HCT116 (cell line): ENCODE measurements around the gene SLC23A3. TPM values are rescaled to one million over a fixed set of nuclear protein-coding genes. Genes with fewer than 3 reads are reported as not detected.

Source experiments
- ATAC-seq: fragments of 200-7000 bp; cut with Tn5 transposase; 2 replicates; pipeline ENCODE4 v1.9.1; 2020; ENCODE audit warnings: mild to moderate bottlenecking, moderate library complexity
- BruUV-seq: library from RNA; stranded (reverse); fragments of 400-500 nt; replicated peaks from 2 replicates; lab custom pipeline; 2021; lab: Mats Ljungman, UMichigan
- CTCF ChIA-PET: fragments of 300-600 bp; sonication (Branson Sonifier 250); formaldehyde crosslinking; loops from one replicate; lab custom pipeline; 2021; ENCODE audit warnings: antibody characterized with exemption; lab: Charles Lee
- POLR2A ChIA-PET: fragments of 300-600, 350-600 bp; sonication (Branson Sonifier 250); formaldehyde crosslinking; loops from one replicate; lab custom pipeline; 2021; ENCODE audit warnings: antibody characterized with exemption; lab: Charles Lee
- RAD21 ChIA-PET, 2 experiments: fragments of 300-600 bp; sonication (Branson Sonifier 250); formaldehyde crosslinking; loops; one replicate each; lab custom pipeline; 2023; ENCODE audit warnings: low total read pairs in 2 of 2; ENCODE audit not compliant: uncharacterized antibody in 2 of 2, unreplicated experiment in 2 of 2, low non-redundant PET in 1 of 2; lab: Charles Lee
- DNase-seq: peaks from one replicate; pipeline ENCODE4 v3.0.0-alpha.2; 2010; ENCODE audit warnings: low read depth, low spot score
- H2AFZ ChIP-seq: fragments of 200-600 bp; shearing (Covaris generic), sonication (generic); 2 replicates; pipeline ENCODE4 v1.6.1; 2017; ENCODE audit warnings: low read depth, mixed run types, mixed read lengths, antibody characterized with exemption, low read length; ENCODE audit not compliant: poor library complexity, severe bottlenecking
- H3K27ac ChIP-seq: 2 replicates; pipeline ENCODE4 v1.5.1; 2012; ENCODE audit warnings: low read depth, low read length
- H3K27me3 ChIP-seq: fragments of 200-600 bp; sonication (generic); 2 replicates; pipeline ENCODE4 v1.6.1; 2016; ENCODE audit warnings: mixed run types, low read length, mixed read lengths; ENCODE audit not compliant: insufficient read depth
- H3K36me3 ChIP-seq, 2 experiments: fragments of 200-500 bp in 1 of 2; fragments of 200-600 bp in 1 of 2; sonication (Bioruptor generic) in 1 of 2; sonication (generic) in 1 of 2; 2 replicates each; pipeline versions ENCODE4 v1.5.1 to v1.6.1; 2014 to 2016; ENCODE audit warnings: low read length in 2 of 2, inconsistent platforms in 1 of 2, mixed read lengths in 1 of 2, mixed run types in 1 of 2; ENCODE audit not compliant: insufficient read depth in 2 of 2, control insufficient read depth in 1 of 2
- H3K4me1 ChIP-seq, 2 experiments: fragments of 200-600 bp in 1 of 2; sonication (generic) in 1 of 2; 2 replicates each; pipeline versions ENCODE4 v1.5.1 to v1.6.1; 2012 to 2017; ENCODE audit warnings: low read length in 2 of 2, inconsistent platforms in 1 of 2, mild to moderate bottlenecking in 1 of 2, mixed read lengths in 1 of 2, mixed run types in 1 of 2, moderate library complexity in 1 of 2; ENCODE audit not compliant: insufficient read depth in 2 of 2, control insufficient read depth in 1 of 2
- H3K4me2 ChIP-seq: fragments of 200-600 bp; sonication (generic); 2 replicates; pipeline ENCODE4 v1.6.1; 2017; ENCODE audit warnings: mixed run types, low read length, mixed read lengths
- H3K4me3 ChIP-seq, 2 experiments: fragments of 200-600 bp in 1 of 2; sonication (generic) in 1 of 2; replicated peaks in 1 of 2; 2 replicates each; pipeline ENCODE4 v1.5.1; 2011 to 2016; ENCODE audit warnings: low read length in 2 of 2, control low read depth in 1 of 2, low read depth in 1 of 2, mild to moderate bottlenecking in 1 of 2, mixed read lengths in 1 of 2, mixed run types in 1 of 2
- H3K79me2 ChIP-seq: fragments of 200-600 bp; sonication (generic); 2 replicates; pipeline ENCODE4 v1.6.1; 2017; ENCODE audit warnings: mild to moderate bottlenecking, mixed run types, low read length, moderate library complexity, mixed read lengths; ENCODE audit not compliant: insufficient read depth
- H3K9ac ChIP-seq: fragments of 200-600 bp; sonication (generic); 2 replicates; pipeline ENCODE4 v1.6.1; 2016; ENCODE audit warnings: low read length, mixed read lengths
- H3K9me2 ChIP-seq: fragments of 200-600 bp; sonication (generic), shearing (Covaris generic); 2 replicates; pipeline ENCODE4 v1.6.1; 2017; ENCODE audit warnings: mixed run types, mild to moderate bottlenecking, moderate library complexity; ENCODE audit not compliant: insufficient read depth
- H3K9me3 ChIP-seq, 2 experiments: fragments of 200-500 bp in 1 of 2; fragments of 200-600 bp in 1 of 2; sonication (Bioruptor generic) in 1 of 2; sonication (generic) in 1 of 2; 2 replicates each; pipeline ENCODE4 v1.6.1; 2014 to 2017; ENCODE audit warnings: low read length in 2 of 2, mixed read lengths in 2 of 2, inconsistent platforms in 1 of 2, low read depth in 1 of 2, mild to moderate bottlenecking in 1 of 2, mixed run types in 1 of 2, moderate library complexity in 1 of 2; ENCODE audit not compliant: control insufficient read depth in 1 of 2, insufficient read depth in 1 of 2
- H4K20me1 ChIP-seq: fragments of 200-600 bp; sonication (generic), shearing (Covaris generic); 2 replicates; pipeline ENCODE4 v1.6.1; 2017; ENCODE audit warnings: mixed run types, mild to moderate bottlenecking, moderate library complexity; ENCODE audit not compliant: insufficient read depth
- CBX3 ChIP-seq: IDR thresholded peaks from 2 replicates; pipeline ENCODE4 v1.6.1; 2012; ENCODE audit warnings: low read depth
- CEBPB ChIP-seq: IDR thresholded peaks from 2 replicates; pipeline ENCODE4 v1.6.1; 2012; ENCODE audit warnings: low read depth
- CTCF ChIP-seq, 3 experiments: fragments of 200-600 bp in 1 of 3; sonication (generic) in 1 of 3; IDR thresholded peaks in 2 of 3; conservative IDR thresholded peaks in 1 of 3; 2 replicates each; pipeline ENCODE4 v1.5.1; 2012 to 2017; ENCODE audit warnings: low read depth in 2 of 3, low read length in 2 of 3, antibody characterized with exemption in 1 of 3, borderline replicate concordance in 1 of 3, control low read depth in 1 of 3, mild to moderate bottlenecking in 1 of 3, mixed read lengths in 1 of 3, mixed run types in 1 of 3, moderate library complexity in 1 of 3; ENCODE audit not compliant: insufficient read depth in 1 of 3
- POLR2A ChIP-seq: IDR thresholded peaks from 2 replicates; pipeline ENCODE4 v1.7.0; 2011; ENCODE audit warnings: borderline replicate concordance; ENCODE audit not compliant: insufficient read depth, insufficient read length; ENCODE audit errors: extremely low read depth
- RAD21 ChIP-seq: IDR thresholded peaks from 2 replicates; pipeline ENCODE4 v1.6.1; 2012; ENCODE audit warnings: low read depth, mild to moderate bottlenecking
- SIN3A ChIP-seq: IDR thresholded peaks from 2 replicates; pipeline ENCODE4 v1.6.1; 2012; ENCODE audit warnings: low read depth
- SRF ChIP-seq: IDR thresholded peaks from 2 replicates; pipeline ENCODE4 v1.6.1; 2012; ENCODE audit warnings: low read depth
- ZFX ChIP-seq: fragments of 450-650 bp; IDR thresholded peaks from 2 replicates; pipeline ENCODE4 v1.6.1; 2017
- ZNF274 ChIP-seq: fragments of 200-500 bp; sonication (Bioruptor generic); IDR thresholded peaks from 2 replicates; pipeline ENCODE4 v1.6.1; 2014; ENCODE audit warnings: mild to moderate bottlenecking, low read depth, low read length, inconsistent platforms
- intact Hi-C: fragments of 100-400 bp; cut with micrococcal nuclease; formaldehyde crosslinking; loops from 2 replicates; pipeline ENCODE4 v1.10.0; 2022
- total RNA-seq: library from RNA; stranded (reverse); gene quantifications from one replicate; pipeline ENCODE4 v1.2.1, GENCODE V29; 2021; ENCODE audit not compliant: unreplicated experiment
- TF ChIP-seq, protein P1 (sequence below): IDR thresholded peaks from 2 replicates; pipeline ENCODE4 v1.6.1; 2012
- TF ChIP-seq, protein P2 (sequence below): IDR thresholded peaks from 2 replicates; pipeline ENCODE4 v1.6.1; 2012; ENCODE audit warnings: low read depth

SLC23A3 gene
- total RNA-seq, 1 experiment from 2014 or later: 4.8 TPM

DNA sequence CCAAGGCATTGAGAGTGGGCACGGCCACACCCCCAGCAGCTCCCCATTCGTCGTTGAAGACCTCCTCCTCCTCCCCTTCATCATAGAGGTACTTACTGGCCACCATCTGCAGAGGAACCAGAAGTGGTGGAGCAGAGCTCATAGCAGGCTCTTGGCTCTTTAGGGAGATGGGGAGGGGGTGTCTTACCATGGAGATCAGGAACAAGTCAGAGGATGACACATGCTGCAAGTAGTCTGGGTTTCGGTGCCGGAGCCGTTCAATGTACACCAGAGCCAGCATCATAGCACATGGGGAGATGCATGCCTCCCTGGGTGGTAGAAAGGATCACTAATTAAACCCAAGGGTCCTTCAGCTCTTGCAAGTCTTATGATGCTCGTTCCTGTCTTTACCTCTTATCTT lies 5.0 kb upstream of the SLC23A3 start:
- H3K4me3 ChIP-seq: no peak overlapping the region
- H3K9ac ChIP-seq: no peak overlapping the region
- H3K4me2 ChIP-seq: no peak overlapping the region
- H4K20me1 ChIP-seq: no peaks in the 10 kb centered on the region
- peaks cover 4 to 7% of the 10 kb centered on the region in 2 experiments; a peak in 2 of 4 replicates for H3K36me3 ChIP-seq
- no peak for TF ChIP-seq ZNF274
- no peak for TF ChIP-seq CTCF (IDR thresholded peaks at IDR 0.05 in 2 of 3, conservative IDR thresholded peaks at IDR 0.05 in 1 of 3; ENCODE audit: borderline replicate concordance in 1 of 3, insufficient read depth in 1 of 3, low read depth in 2 of 3, low read length in 2 of 3)
- TF ChIP-seq CEBPB: no peak
- no peak for TF ChIP-seq POLR2A
- TF ChIP-seq ZFX: no peak
- TF ChIP-seq, protein P1, sequence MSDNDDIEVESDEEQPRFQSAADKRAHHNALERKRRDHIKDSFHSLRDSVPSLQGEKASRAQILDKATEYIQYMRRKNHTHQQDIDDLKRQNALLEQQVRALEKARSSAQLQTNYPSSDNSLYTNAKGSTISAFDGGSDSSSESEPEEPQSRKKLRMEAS: no peak
- no peak for TF ChIP-seq SIN3A
- TF ChIP-seq, all 23 proteins: peak for 0
- Histone ChIP-seq H3K4me1 (peaks cover 10 to 27% of the 10 kb centered on the region in 2 experiments), H3K27me3 (no peaks in the 10 kb centered on the region), H3K9me3 (no peaks in the 10 kb centered on the region), H2AFZ (no peak overlapping the region), H3K27ac (no peak overlapping the region), H3K79me2 (peaks cover 22% of the 10 kb centered on the region), H3K9me2 (no peaks in the 10 kb centered on the region)
- DNase-seq: no peak
- intact Hi-C loops: loop anchor here (5.0 to 10.0 kb wide), 2 partner anchors 212 to 360 kb away; partner anchors contain the start of gene DNPEP
- RAD21 ChIA-PET: no interaction called here
- no peak for ATAC-seq
- CTCF ChIA-PET: no interaction called here
- BruUV-seq: no TSS peak
- POLR2A ChIA-PET: no interaction called here

DNA sequence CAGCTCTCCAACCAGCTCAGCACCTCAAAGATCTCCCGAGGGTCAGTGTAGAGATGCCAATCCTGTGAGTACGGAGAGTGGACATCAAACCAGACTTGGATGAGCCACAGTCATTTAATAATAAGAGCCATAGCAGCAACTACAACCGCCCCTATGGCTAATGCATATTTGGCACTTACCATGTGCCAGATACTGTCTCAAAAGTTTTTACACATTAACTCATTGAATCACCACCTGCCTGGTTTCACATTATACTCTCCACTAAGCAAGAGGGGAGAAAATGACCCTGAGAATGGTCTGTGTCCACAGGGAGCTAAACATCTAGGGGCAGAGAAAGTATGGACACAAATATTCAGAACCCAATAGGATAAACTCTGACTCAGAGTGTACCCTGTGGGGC lies 4.3 kb upstream of the SLC23A3 start:
- Histone ChIP-seq H3K27me3 (no peaks in the 10 kb centered on the region), H3K9ac (no peak overlapping the region), H4K20me1 (no peaks in the 10 kb centered on the region), H3K27ac (no peak overlapping the region), H3K4me2 (no peak overlapping the region), H2AFZ (no peak overlapping the region), H3K36me3 (peaks cover 0 to 7% of the 10 kb centered on the region in 2 experiments; a peak in 2 of 4 replicates), H3K9me2 (no peaks in the 10 kb centered on the region), H3K79me2 (peaks cover 16% of the 10 kb centered on the region), H3K9me3 (no peaks in the 10 kb centered on the region), H3K4me3 (no peak overlapping the region), H3K4me1 (peaks cover 10 to 22% of the 10 kb centered on the region in 2 experiments)
- ATAC-seq (no peak), DNase-seq (no peak)
- ChIA-PET CTCF (no interaction called here), POLR2A (no interaction called here), RAD21 (no interaction called here)
- no TSS peak for BruUV-seq
- intact Hi-C loops: loop anchor here (10.0 kb wide), 1 partner anchor 361 kb away; no protein-coding TSS in a partner anchor
- TF ChIP-seq, protein P1: no peak
- TF ChIP-seq RAD21 (no peak), CBX3 (no peak), SRF (no peak)
- TF ChIP-seq, protein P2, sequence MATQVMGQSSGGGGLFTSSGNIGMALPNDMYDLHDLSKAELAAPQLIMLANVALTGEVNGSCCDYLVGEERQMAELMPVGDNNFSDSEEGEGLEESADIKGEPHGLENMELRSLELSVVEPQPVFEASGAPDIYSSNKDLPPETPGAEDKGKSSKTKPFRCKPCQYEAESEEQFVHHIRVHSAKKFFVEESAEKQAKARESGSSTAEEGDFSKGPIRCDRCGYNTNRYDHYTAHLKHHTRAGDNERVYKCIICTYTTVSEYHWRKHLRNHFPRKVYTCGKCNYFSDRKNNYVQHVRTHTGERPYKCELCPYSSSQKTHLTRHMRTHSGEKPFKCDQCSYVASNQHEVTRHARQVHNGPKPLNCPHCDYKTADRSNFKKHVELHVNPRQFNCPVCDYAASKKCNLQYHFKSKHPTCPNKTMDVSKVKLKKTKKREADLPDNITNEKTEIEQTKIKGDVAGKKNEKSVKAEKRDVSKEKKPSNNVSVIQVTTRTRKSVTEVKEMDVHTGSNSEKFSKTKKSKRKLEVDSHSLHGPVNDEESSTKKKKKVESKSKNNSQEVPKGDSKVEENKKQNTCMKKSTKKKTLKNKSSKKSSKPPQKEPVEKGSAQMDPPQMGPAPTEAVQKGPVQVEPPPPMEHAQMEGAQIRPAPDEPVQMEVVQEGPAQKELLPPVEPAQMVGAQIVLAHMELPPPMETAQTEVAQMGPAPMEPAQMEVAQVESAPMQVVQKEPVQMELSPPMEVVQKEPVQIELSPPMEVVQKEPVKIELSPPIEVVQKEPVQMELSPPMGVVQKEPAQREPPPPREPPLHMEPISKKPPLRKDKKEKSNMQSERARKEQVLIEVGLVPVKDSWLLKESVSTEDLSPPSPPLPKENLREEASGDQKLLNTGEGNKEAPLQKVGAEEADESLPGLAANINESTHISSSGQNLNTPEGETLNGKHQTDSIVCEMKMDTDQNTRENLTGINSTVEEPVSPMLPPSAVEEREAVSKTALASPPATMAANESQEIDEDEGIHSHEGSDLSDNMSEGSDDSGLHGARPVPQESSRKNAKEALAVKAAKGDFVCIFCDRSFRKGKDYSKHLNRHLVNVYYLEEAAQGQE: no peak
- TF ChIP-seq, all 23 proteins: peak for 0
